K562 (cell line): Measurements from ENCODE around the gene BTAF1. TPM values are rescaled to one million over a fixed set of nuclear protein-coding genes. Genes with fewer than 3 reads are reported as not detected.
A peak's percentile ranks its signal among the peaks of the same experiment; 100 is the strongest.

Experiments used
- CBX1 ChIP-seq: sonication (generic); IDR thresholded peaks from 2 replicates; pipeline ENCODE4 v1.6.1; 2016; ENCODE audit warnings: antibody characterized with exemption, low read depth, mild to moderate bottlenecking
- MEIS2 ChIP-seq: fragments of 450-650 bp; IDR thresholded peaks from 2 replicates; pipeline ENCODE4 v1.6.1; 2014; ENCODE audit warnings: mild to moderate bottlenecking; ENCODE audit not compliant: partially characterized antibody
- NONO ChIP-seq, 2 experiments: fragments of 200-400 bp in 1 of 2; fragments of 450-650 bp in 1 of 2; formaldehyde crosslinking in 1 of 2; IDR thresholded peaks; 2 replicates each; pipeline ENCODE4 v1.6.1; 2017; ENCODE audit warnings: low read depth in 2 of 2, mild to moderate bottlenecking in 2 of 2, moderate library complexity in 2 of 2, low read length in 1 of 2
- polyA plus RNA-seq, 8 experiments: library from polyadenylated mRNA; depleted of rRNA in 4 of 8; stranded (reverse) in 5 of 8; unstranded in 3 of 8; fragments of >200 nt; fragmentation: Nextera tagmentation in 2 of 8; fragmentation: Illumina TruSeq in 1 of 8; extraction: Ambion mirVana in 2 of 8; extraction: Trizol in 1 of 8; gene quantifications; 2 replicates each; pipeline versions ENCODE4 v1.2.1 to v1.2.3, GENCODE V29; 2011 to 2014; ENCODE audit warnings: inconsistent platforms in 1 of 8, missing spikeins in 1 of 8
- total RNA-seq, 7 experiments: library from RNA; depleted of rRNA in 6 of 7; stranded (reverse); fragments of >200 nt in 6 of 7; fragmentation: Illumina TruSeq in 2 of 7; extraction: Trizol in 2 of 7; gene quantifications; 2 replicates each; pipeline versions ENCODE4 v1.2.1 to v1.2.3, GENCODE V29; 2011 to 2021; ENCODE audit warnings: low replicate concordance in 1 of 7
- TF ChIP-seq, protein P1 (sequence below): fragments of 450-650 bp; IDR thresholded peaks from 2 replicates; pipeline ENCODE4 v1.6.1; 2016; ENCODE audit warnings: mild to moderate bottlenecking, moderate library complexity
- TF ChIP-seq, protein P2 (sequence below), 2 experiments: IDR thresholded peaks in 1 of 2; conservative IDR thresholded peaks in 1 of 2; 2 replicates each; pipeline ENCODE4 v1.6.1; 2016; ENCODE audit warnings: low read depth in 2 of 2, mild to moderate bottlenecking in 1 of 2, missing compliant biosample characterization in 1 of 2, missing genetic modification characterization in 1 of 2, moderate library complexity in 1 of 2
- TF ChIP-seq, protein P3 (sequence below), 3 experiments: IDR thresholded peaks in 2 of 3; conservative IDR thresholded peaks in 1 of 3; 2 replicates each; pipeline ENCODE4 v1.5.1; 2011 to 2012; ENCODE audit warnings: low read length in 3 of 3, mild to moderate bottlenecking in 3 of 3, control low read depth in 2 of 3, improper control_type of control experiment in 1 of 3, inconsistent platforms in 1 of 3, low read depth in 1 of 3, mixed read lengths in 1 of 3, moderate library complexity in 1 of 3; ENCODE audit not compliant: insufficient read depth in 2 of 3
- TF ChIP-seq, protein P4 (sequence below): fragments of 450-650 bp; IDR thresholded peaks from 2 replicates; pipeline ENCODE4 v1.6.1; 2016

Gene BTAF1
- total and polyA plus RNA-seq, 9 of the 15 experiments (the other 6 are each of a cell fraction or from before 2014, with no cell fraction given) = 6.6 to 70.7 (median 30.5) TPM

DNA sequence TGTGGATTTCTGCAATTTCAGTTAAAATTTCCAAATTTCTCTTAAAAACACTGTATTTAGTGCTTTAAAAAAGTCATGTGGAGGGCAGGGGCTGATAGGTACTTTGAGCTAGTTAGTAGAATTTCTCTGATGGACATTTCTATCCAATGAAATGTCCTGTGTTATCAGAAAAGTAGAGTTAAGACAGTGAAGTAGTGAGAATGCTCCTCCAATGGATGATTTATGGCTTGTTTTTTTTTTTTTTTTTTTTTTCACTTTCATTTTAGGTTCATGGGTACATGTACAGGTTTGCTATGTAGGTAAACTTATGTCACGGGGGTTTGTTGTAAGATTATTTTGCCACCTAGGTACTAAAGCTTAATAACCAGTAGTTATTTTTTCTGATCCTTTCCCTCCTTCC, 55.0 kb downstream of the BTAF1 start (continued):
- TF ChIP-seq, protein P1, sequence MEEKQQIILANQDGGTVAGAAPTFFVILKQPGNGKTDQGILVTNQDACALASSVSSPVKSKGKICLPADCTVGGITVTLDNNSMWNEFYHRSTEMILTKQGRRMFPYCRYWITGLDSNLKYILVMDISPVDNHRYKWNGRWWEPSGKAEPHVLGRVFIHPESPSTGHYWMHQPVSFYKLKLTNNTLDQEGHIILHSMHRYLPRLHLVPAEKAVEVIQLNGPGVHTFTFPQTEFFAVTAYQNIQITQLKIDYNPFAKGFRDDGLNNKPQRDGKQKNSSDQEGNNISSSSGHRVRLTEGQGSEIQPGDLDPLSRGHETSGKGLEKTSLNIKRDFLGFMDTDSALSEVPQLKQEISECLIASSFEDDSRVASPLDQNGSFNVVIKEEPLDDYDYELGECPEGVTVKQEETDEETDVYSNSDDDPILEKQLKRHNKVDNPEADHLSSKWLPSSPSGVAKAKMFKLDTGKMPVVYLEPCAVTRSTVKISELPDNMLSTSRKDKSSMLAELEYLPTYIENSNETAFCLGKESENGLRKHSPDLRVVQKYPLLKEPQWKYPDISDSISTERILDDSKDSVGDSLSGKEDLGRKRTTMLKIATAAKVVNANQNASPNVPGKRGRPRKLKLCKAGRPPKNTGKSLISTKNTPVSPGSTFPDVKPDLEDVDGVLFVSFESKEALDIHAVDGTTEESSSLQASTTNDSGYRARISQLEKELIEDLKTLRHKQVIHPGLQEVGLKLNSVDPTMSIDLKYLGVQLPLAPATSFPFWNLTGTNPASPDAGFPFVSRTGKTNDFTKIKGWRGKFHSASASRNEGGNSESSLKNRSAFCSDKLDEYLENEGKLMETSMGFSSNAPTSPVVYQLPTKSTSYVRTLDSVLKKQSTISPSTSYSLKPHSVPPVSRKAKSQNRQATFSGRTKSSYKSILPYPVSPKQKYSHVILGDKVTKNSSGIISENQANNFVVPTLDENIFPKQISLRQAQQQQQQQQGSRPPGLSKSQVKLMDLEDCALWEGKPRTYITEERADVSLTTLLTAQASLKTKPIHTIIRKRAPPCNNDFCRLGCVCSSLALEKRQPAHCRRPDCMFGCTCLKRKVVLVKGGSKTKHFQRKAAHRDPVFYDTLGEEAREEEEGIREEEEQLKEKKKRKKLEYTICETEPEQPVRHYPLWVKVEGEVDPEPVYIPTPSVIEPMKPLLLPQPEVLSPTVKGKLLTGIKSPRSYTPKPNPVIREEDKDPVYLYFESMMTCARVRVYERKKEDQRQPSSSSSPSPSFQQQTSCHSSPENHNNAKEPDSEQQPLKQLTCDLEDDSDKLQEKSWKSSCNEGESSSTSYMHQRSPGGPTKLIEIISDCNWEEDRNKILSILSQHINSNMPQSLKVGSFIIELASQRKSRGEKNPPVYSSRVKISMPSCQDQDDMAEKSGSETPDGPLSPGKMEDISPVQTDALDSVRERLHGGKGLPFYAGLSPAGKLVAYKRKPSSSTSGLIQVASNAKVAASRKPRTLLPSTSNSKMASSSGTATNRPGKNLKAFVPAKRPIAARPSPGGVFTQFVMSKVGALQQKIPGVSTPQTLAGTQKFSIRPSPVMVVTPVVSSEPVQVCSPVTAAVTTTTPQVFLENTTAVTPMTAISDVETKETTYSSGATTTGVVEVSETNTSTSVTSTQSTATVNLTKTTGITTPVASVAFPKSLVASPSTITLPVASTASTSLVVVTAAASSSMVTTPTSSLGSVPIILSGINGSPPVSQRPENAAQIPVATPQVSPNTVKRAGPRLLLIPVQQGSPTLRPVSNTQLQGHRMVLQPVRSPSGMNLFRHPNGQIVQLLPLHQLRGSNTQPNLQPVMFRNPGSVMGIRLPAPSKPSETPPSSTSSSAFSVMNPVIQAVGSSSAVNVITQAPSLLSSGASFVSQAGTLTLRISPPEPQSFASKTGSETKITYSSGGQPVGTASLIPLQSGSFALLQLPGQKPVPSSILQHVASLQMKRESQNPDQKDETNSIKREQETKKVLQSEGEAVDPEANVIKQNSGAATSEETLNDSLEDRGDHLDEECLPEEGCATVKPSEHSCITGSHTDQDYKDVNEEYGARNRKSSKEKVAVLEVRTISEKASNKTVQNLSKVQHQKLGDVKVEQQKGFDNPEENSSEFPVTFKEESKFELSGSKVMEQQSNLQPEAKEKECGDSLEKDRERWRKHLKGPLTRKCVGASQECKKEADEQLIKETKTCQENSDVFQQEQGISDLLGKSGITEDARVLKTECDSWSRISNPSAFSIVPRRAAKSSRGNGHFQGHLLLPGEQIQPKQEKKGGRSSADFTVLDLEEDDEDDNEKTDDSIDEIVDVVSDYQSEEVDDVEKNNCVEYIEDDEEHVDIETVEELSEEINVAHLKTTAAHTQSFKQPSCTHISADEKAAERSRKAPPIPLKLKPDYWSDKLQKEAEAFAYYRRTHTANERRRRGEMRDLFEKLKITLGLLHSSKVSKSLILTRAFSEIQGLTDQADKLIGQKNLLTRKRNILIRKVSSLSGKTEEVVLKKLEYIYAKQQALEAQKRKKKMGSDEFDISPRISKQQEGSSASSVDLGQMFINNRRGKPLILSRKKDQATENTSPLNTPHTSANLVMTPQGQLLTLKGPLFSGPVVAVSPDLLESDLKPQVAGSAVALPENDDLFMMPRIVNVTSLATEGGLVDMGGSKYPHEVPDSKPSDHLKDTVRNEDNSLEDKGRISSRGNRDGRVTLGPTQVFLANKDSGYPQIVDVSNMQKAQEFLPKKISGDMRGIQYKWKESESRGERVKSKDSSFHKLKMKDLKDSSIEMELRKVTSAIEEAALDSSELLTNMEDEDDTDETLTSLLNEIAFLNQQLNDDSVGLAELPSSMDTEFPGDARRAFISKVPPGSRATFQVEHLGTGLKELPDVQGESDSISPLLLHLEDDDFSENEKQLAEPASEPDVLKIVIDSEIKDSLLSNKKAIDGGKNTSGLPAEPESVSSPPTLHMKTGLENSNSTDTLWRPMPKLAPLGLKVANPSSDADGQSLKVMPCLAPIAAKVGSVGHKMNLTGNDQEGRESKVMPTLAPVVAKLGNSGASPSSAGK = no peak
- TF ChIP-seq, protein P2, sequence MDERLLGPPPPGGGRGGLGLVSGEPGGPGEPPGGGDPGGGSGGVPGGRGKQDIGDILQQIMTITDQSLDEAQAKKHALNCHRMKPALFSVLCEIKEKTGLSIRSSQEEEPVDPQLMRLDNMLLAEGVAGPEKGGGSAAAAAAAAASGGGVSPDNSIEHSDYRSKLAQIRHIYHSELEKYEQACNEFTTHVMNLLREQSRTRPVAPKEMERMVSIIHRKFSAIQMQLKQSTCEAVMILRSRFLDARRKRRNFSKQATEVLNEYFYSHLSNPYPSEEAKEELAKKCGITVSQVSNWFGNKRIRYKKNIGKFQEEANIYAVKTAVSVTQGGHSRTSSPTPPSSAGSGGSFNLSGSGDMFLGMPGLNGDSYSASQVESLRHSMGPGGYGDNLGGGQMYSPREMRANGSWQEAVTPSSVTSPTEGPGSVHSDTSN (CRISPR knock-in tag; IDR thresholded peaks at IDR 0.05; ENCODE audit: low read depth) = no peak
- TF ChIP-seq, protein P2 (tag; conservative IDR thresholded peaks at IDR 0.05; ENCODE audit: low read depth) = peak; percentile 85
- TF ChIP-seq MEIS2 = peak; percentile 51
- no peak for TF ChIP-seq CBX1
- no peak for TF ChIP-seq NONO (IDR thresholded peaks at IDR 0.05; ENCODE audit: low read depth in 2 of 2, low read length in 1 of 2)
- TF ChIP-seq, protein P3, sequence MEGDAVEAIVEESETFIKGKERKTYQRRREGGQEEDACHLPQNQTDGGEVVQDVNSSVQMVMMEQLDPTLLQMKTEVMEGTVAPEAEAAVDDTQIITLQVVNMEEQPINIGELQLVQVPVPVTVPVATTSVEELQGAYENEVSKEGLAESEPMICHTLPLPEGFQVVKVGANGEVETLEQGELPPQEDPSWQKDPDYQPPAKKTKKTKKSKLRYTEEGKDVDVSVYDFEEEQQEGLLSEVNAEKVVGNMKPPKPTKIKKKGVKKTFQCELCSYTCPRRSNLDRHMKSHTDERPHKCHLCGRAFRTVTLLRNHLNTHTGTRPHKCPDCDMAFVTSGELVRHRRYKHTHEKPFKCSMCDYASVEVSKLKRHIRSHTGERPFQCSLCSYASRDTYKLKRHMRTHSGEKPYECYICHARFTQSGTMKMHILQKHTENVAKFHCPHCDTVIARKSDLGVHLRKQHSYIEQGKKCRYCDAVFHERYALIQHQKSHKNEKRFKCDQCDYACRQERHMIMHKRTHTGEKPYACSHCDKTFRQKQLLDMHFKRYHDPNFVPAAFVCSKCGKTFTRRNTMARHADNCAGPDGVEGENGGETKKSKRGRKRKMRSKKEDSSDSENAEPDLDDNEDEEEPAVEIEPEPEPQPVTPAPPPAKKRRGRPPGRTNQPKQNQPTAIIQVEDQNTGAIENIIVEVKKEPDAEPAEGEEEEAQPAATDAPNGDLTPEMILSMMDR (IDR thresholded peaks at IDR 0.05 in 2 of 3, conservative IDR thresholded peaks at IDR 0.05 in 1 of 3; ENCODE audit: insufficient read depth in 2 of 3, low read depth in 1 of 3, low read length in 3 of 3) = no peak
- TF ChIP-seq, protein P4, sequence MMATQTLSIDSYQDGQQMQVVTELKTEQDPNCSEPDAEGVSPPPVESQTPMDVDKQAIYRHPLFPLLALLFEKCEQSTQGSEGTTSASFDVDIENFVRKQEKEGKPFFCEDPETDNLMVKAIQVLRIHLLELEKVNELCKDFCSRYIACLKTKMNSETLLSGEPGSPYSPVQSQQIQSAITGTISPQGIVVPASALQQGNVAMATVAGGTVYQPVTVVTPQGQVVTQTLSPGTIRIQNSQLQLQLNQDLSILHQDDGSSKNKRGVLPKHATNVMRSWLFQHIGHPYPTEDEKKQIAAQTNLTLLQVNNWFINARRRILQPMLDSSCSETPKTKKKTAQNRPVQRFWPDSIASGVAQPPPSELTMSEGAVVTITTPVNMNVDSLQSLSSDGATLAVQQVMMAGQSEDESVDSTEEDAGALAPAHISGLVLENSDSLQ = peak; percentile 74
